GM21515 (cell line): Measurements from ENCODE around the gene ANXA2.
"Not testable (repeated sequence)": the region's sequence is repeated elsewhere in the genome, so short reads cannot be mapped to it uniquely, and the experiment has no call there.

Experiments
- ATAC-seq: cut with Tn5 transposase; IDR thresholded peaks from one replicate; pipeline ENCODE4 v1.9.1; 2021; ENCODE audit not compliant: unreplicated experiment

ANXA2 gene

DNA sequence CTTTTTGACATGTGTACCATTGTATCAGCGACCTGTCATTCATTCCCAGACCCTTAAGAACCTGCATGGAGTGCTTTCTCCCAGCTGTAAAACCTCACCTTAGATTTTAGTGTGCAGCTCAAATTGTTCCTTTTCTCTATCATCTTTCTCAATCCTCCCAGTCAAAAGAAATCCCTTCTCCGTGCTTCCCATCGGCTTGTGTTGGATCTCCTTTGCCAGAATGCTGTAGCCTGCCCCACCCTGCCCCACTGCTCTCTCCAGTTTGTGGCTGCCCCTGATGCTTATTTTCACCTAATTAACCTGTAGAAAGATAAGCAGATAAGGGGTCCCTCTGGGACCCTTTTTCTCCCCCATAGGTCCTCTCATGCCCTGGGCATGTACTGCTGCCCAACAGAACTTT is 51.1 kb downstream of the ANXA2 start:
- no peak for ATAC-seq

DNA sequence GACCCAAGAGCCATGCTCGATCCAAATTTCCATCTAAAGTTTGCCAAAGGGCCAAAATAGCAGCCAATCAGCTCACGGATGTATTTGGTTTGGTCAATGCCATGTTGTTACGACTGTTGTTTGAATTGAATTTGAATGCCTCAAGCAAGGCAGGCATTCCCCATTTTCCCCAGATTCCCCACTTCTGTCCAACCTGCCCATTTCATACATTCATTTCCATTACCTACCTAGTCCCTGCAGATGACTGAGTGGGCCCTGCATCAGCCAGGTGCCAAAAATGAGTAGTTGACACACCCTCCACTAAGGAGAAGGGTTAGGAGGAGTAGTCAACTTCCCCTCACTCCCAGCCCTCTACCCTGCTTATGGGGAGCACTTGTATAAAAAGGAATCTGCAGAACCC is 51.7 kb downstream of the ANXA2 start:
- ATAC-seq, result no peak

- ATAC-seq, result no peak
Observed at GRCh38 chr15:60345598-60345997, 52.2 kb downstream of the ANXA2 start.

DNA sequence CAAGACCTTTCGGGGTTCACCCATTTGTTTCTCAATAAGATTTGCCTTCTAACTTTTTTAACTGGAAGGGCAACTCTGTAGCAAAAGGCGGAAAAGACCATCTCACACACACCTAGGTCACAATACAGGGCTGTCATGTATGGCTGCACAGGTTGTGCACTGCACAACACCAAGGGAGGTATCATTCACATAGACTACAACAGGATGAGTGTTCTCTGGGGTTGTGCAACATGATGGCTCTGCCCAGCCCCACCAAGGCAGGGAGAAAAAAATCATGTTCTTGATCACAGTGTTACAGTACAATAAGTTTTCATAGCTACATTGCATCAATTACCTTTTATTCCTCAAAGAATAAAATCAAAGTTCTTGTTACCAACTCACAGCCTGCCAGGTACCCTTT is 52.8 kb downstream of the ANXA2 start:
- no peak for ATAC-seq

- ATAC-seq, result no peak
Observed at GRCh38 chr15:60344461-60344860, 53.3 kb downstream of the ANXA2 start.

DNA sequence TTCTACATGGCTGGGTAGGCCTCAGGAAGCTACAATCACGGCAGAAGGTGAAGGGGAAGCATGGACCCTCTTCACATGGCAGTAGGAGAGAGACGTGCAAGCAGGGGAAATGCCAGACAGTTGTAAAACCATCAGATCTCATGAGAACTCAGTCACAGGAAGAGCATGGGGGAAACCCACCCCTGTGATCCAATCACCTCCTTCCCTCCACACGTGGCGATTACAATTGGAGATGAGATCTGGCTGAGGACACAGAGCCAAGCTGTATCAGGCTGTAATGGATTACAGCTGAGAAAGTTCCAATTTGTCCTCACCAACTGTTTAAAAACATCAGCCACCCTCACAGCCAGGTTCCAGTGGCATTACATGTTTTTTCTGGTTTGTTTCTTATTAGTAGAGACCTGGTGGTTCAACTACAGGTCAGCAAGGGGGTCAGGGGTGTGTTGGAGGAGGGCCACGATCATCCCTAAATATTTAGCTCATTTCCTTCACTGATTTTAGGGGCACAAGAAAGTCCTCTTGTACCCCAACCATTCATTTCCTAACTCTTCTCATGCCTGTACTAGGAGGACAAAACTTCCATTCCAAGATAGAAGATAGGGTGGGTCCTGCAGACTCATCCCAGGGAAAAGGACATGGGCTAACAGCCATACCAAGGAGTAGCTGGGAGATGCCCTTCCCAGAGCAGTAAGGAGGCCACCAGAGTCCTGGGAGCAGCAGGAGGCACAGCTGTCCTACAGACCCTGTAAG is 54.4 kb downstream of the ANXA2 start:
- no peak for ATAC-seq

DNA sequence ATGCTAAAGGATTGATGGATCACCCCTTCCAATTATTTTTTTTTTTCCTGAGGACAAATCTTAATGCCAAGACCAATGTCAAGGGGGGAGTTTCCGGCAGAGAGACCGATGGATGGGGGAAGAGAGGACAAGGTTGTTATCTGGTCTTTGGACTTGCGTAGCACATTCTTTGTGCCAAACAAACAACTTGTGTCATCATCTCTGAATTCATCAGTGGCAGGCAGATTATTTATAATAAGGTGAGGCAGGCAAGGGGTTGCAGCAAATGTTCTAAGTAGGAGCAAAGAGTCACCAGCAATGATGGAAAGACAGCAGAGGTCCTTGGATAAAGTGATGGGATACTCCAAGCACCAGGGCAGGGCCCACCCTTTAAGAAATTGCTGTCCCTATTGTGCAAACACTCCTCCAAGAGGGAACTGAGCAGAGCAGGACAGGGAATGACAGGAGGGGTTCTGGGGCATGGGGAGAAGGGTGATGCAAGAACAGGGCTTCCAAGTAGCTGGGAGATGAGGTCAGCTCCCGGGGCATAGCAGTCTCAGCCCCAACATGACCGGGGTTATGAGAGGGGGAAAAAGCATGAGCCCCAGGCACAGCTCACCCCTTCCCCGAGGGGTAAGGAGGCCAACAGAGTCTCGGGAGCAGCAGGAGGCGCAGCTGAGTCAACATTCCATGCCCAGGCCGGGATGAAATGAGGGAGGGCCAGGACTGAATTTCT is 57.4 kb downstream of the ANXA2 start:
- no peak for ATAC-seq

- ATAC-seq, result no peak
Observed at GRCh38 chr15:60339236-60339635, 58.5 kb downstream of the ANXA2 start.

- ATAC-seq, result no peak
Observed at GRCh38 chr15:60338810-60339209, 59.0 kb downstream of the ANXA2 start.

DNA sequence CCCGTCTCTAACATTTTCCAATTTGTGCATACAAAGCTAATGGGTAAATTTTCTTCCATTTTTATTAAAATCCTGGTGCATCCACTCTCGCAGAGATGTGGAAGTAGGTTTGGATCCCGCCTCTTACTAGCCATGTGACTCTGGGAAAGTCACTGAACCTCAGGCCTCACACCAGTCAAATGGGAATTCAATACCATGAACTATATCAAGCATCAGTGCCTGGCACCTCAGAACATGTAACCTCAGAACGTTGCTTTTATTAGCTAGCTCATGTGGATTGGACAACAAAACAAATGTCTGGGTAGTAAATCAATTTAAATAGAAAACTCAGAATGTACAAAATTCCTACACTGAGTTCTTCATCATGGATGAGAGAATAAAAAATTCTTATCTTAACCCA is 60.7 kb downstream of the ANXA2 start:
- ATAC-seq, result no peak

DNA sequence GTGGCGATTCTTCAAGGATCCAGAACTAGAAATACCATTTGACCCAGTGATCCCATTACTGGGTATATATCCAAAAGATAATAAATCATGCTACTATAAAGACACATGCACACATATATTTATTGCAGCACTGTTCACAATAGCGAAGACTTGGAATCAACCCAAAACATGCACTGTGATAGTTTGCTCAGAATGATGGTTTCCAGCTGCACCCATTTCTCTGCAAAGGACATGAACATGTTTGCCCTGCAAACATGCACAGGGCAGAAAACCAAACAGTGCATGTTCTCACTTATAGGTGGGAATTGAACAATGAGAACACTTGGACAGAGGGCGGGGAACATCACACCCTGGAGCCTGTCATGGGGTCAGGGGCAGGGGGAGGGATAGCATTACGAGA is 62.5 kb downstream of the ANXA2 start:
- not testable (repeated sequence) for ATAC-seq

GRCh38 chr15:60328852-60329443 is 68.8 kb downstream of the ANXA2 start:
- no peak for ATAC-seq

- ATAC-seq, result no peak
Observed at GRCh38 chr15:60326824-60327654, 70.7 kb downstream of the ANXA2 start.

- ATAC-seq, result no peak
Observed at GRCh38 chr15:60326343-60326742, 71.4 kb downstream of the ANXA2 start.

DNA sequence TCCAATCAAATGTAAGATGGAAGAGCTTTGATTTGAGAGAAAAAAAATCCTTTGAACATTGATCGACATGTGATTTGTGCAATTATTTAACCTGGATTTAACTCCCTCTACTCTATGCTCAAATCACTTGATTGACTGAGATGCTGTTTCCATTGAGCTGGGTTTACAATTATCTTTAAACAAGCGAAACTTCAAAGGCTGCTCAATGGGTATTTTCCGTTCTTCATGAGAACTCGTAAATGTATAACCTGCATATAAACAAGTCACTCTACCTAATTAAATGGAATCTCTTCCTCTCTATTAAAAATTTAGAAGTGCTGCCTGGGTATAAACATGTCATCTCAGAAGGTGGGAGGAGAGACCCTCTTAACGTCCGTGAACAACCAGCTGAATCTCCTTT is 71.9 kb downstream of the ANXA2 start:
- no peak for ATAC-seq

DNA sequence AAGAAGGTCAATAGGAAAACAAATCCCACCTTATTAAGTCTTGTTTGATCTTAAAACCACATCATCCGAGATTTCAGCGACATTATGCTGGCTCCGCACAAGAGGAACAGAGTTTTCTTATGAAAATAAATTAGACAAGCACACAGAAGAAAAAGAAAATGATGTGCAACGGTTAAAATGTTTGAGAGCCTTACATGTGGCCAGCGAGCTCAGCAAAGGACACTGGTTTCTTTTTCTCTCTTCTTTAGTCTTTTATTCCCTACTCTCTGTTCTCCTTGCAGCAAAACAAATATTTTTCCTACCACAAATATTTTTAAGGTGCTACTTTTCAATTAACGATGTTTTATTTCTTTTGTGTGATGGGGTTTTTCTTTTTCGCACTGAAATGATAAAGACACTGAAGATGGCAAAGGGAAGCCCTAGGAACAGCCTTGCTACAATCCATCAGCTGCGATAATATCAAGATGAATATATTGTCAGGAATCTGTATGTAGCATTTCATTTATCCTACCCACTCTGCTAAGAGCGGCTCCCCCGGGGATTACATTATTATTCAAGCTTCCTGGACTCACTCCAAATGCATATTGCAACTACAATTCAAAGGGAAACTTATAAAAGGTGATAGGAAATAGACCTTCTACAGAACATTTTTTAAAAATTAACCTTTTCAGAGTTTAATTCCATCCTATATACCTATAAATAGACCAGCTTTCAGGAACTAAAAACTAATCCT is 72.9 kb downstream of the ANXA2 start:
- ATAC-seq, result no peak

GRCh38 chr15:60323322-60323721 is 74.5 kb downstream of the ANXA2 start:
- ATAC-seq, result no peak

- ATAC-seq, result no peak
Observed at GRCh38 chr15:60320365-60320764, 77.4 kb downstream of the ANXA2 start.

DNA sequence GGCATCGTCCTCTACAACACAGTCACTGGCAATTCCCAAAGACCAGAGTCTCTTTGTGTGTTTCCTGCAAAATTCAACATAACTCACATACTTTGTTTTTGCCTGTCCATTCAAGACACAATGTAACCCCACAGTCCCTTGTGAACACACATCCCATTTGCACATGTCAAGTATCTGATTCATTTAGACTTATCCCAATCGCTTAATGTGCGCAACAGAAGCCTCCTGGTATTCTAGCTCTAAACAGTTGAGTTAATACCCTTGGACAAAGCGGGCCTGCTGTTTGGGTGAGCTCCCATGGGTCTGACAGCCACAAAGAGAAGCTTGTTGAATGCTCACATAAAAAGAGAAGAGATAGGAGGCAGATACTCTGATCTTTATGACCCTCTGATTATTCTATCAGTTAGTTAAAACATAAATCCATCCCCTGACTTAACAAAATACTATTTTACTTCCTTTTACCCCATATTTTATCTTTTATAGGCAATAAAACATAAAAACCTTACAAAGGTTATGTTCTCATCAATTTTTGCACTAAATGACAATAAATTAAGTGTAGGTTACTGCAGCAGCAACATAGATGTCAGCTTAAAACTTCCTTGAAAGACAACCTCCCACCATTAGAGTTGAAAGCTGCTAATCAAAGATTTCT is 79.4 kb downstream of the ANXA2 start:
- ATAC-seq, result no peak

- ATAC-seq, result no peak
Observed at GRCh38 chr15:60316961-60317360, 80.8 kb downstream of the ANXA2 start.
